Activated CD4-positive, alpha-beta T cell treated with anti-CD3 and anti-CD28 coated beads, Interleukin-2, amount 50 U/mL, for 4 hours (primary cell): ENCODE results near the gene TMEM165.

Source experiments
- DNase-seq, 2 experiments: peaks; one replicate each; pipeline ENCODE4 v3.0.0-alpha.2; 2020

Gene TMEM165

GRCh38 chr4:55407764-55408163 lies 12.0 kb downstream of the TMEM165 start:
- DNase-seq = no peak

GRCh38 chr4:55409468-55410171 lies 13.9 kb downstream of the TMEM165 start:
- DNase-seq = no peak

GRCh38 chr4:55410431-55410830 lies 14.7 kb downstream of the TMEM165 start:
- no peak for DNase-seq

DNA sequence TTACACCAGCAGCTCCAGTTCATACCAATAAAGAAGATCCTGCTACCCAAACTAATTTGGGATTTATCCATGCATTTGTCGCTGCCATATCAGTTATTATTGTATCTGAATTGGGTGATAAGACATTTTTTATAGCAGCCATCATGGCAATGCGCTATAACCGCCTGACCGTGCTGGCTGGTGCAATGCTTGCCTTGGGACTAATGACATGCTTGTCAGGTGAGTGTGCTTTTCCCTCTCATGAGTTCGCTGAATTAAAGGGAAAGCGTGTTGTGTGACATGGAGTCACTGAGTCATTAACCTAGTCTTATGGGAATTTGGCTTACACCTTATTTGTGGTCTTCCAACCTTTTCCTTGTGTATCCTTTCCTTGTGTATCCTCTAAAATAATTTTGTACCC lies 15.9 kb downstream of the TMEM165 start:
- no peak for DNase-seq

GRCh38 chr4:55416176-55416575 lies 20.4 kb downstream of the TMEM165 start:
- no peak for DNase-seq

- no peak for DNase-seq
Measured at GRCh38 chr4:55424791-55425190, 29.0 kb downstream of the TMEM165 start.

DNA sequence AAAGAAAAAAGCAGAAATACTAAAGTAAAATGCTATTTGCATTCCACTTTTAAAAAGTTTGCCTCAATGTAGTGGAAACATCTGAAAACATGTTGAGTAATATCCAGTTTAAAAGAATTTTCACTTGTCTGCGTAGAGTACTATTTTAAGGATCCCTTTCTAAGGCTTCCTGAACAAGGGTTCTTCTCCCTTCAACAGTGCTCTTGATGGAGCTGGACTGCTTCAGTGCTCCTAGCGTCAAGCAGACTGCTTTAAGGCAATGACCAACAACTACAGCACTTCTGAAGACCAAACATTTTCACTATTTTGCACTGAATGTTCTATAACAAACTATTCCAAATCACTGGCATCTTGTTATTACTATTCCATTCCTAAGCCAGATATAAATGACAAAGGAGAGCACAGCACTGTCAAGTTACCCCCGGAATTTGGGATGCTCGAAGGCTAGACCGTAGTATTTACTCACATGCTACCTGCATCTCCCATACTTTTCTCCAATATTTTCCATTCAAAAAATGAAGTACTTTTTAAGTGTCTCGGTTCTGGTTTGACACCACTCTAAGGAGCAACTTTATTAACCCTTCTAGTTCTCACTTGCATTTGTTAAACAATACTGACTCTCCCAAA lies 36.1 kb downstream of the TMEM165 start:
- DNase-seq = no peak

DNA sequence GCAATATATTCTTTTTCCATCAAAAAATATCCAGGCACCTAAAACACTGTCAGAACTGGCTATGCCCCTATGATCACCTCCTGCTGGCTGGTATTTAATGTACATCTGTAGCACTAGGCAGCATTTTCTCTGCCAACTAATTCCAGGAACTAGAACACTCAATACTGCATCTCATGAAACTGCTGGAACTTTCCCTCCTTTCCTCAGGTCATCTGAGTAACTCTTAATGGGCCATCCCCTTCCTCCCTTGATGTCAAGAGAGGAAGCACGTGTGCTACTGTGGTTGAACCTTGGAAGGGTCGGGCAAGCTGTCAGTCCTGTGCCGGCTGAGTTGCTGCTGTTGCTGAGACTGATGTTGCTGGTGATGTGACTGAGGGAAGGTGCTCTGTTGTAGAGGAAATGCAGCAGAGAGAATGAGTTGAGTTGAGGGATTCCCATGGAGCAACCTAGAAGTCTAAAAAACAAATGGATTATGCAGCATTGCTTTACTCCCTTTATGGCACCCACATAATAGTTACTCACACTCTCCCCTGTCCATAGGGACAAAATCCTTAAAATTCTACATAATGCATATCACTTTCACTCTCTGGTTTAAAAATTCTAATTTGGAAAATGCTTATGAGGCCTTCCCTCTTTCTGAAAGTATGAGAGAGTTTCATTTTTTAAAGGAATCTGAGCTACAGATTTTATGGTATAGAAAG lies 39.5 kb downstream of the TMEM165 start:
- DNase-seq = no peak

GRCh38 chr4:55437356-55437796 lies 41.6 kb downstream of the TMEM165 start:
- DNase-seq = no peak

GRCh38 chr4:55437823-55438222 lies 42.1 kb downstream of the TMEM165 start:
- no peak for DNase-seq

DNA sequence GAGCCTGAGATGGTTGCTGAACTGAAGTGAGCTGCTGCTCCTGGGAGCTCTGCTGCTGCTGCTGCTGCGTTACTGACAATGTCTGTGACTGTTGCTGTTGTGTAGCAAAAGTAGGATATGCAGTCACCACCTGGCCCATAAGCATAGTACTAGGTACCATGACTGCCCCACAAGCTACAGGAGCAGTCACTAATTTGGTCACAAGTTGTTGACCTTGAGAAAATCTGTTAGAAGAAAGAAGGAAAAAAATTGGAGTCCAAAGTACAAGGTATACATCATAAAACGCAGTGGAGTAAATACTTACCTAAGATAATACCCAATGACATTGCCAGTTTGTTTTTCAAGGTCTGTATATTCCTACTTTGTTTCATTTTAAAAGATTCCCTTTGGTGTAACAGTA lies 42.6 kb downstream of the TMEM165 start:
- no peak for DNase-seq

GRCh38 chr4:55439023-55439422 lies 43.3 kb downstream of the TMEM165 start:
- DNase-seq = no peak

- no peak for DNase-seq
Measured at GRCh38 chr4:55440786-55441185, 45.0 kb downstream of the TMEM165 start.

- DNase-seq = no peak
Measured at GRCh38 chr4:55442541-55442940, 46.8 kb downstream of the TMEM165 start.

GRCh38 chr4:55444827-55445226 lies 49.1 kb downstream of the TMEM165 start:
- no peak for DNase-seq

- no peak for DNase-seq
Measured at GRCh38 chr4:55445921-55446577, 50.3 kb downstream of the TMEM165 start.

DNA sequence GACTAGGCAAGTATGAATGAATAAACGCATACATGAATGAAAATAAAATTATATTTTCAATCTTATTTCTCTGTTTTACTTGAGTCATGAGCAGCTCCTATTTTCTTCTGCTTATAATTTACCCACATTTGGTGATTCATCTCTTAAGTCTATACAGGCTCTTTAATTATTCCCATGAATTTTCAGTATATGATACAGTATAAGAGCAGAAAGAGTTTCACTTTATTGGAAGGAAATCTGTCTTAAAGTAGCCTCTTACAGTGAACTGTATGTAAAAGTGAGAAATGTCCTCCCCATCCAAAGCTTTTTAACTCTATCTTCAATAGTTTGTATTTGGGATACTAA lies 50.8 kb downstream of the TMEM165 start:
- DNase-seq = no peak

DNA sequence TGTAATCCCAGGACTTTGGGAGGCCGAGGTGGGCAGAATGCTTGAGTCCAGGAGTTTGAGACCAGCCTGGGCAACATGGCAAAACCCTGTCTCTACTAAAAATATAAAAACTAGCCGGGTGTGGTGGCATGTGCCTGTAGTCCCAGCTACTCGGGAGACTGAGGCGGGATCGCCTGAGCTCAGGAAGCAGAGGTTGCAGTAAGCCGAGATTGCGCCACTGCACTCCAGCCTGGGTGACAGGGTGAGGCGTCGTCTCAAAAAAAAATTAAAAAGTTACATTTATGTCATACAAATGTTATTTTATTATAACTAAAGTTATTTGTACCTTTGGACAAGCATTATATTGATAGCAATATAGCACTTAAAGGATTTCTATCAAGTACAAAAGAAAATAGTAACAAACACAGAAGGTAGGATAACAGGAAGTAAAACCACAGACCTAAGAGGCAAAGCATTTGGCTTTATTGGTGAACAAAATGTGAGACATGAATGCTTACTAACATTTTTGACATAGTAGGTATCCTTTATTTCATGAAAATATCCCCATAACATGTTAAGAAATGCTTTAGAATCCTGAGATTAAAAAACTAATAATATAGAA lies 51.5 kb downstream of the TMEM165 start:
- DNase-seq = no peak

DNA sequence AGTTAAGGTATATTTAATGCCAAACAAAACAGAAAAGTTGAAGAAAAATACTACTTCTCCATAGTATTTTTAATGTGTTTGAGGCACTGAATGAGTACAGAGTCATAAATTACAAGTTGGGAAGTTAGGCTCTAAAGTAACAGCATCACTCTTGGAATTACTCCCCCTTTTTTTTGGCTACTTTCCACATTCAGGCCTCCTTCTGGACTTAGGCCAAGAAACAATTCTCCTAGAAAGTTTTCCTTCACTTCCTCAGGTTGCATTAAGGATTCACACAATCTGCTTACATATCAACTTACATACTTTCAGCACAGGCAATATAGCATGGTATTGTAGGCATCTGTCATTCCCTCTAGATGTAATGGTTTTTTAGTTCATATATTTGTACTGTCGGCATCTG lies 52.1 kb downstream of the TMEM165 start:
- no peak for DNase-seq

- no peak for DNase-seq
Measured at GRCh38 chr4:55450566-55450965, 54.8 kb downstream of the TMEM165 start.

DNA sequence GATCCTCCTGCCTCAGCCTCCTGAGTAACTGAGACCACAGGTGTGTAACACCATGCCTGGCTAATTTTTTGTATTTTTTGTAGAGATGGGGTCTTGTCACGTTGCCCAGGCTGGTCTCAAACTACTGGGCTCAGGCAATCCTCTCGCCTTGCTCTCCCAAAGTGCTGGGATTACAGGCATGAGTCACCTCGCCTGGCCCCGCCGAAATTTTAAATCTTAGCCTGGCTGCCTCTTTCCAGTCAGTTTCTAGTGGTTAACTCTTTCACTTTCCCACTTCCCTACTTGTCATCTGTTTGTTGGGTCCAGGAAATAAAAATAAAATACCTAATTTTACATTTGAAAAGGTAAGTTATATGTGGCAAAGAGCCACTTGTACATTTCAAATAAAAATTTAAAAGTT lies 62.4 kb downstream of the TMEM165 start:
- DNase-seq = no peak

GRCh38 chr4:55458611-55459010 lies 62.9 kb downstream of the TMEM165 start:
- DNase-seq = no peak

- no peak for DNase-seq
Measured at GRCh38 chr4:55466001-55466400, 70.2 kb downstream of the TMEM165 start.
